Measurements from ENCODE around the gene EPHB2. TPM values are rescaled to one million over a fixed set of nuclear protein-coding genes. Genes with fewer than 3 reads are reported as not detected.

Gene EPHB2
- total and polyA plus RNA-seq, 2 of the 8 experiments (the other 6 are each of a cell fraction or from before 2014, with no cell fraction given), result 15.8 to 17.2 TPM

GRCh38 chr1:22747021-22747734 is 36.5 kb downstream of the EPHB2 start (continued):
- no peak for TF ChIP-seq BRCA1 (IDR thresholded peaks at IDR 0.05; ENCODE audit: low read depth, low read length)
- TF ChIP-seq SRF (IDR thresholded peaks at IDR 0.05; ENCODE audit: low read depth, low read length), result no peak
- TF ChIP-seq RNF2 (IDR thresholded peaks at IDR 0.05; ENCODE audit: borderline replicate concordance, low read depth, low read length, missing control alignments, poor library complexity, severe bottlenecking), result no peak
- TF ChIP-seq EGR1 (IDR thresholded peaks at IDR 0.05; ENCODE audit: borderline replicate concordance, low read depth, low read length), result no peak
- no peak for TF ChIP-seq POU5F1 (IDR thresholded peaks at IDR 0.05; ENCODE audit: low read depth, low read length)
